NCI-H748 treated with DMSO at 0.1 percent for 48 hours (cell line): ENCODE data around the gene NMRK1.

Source experiments
- DNase-seq: peaks from one replicate; lab custom pipeline; 2025; lab: John Stamatoyannopoulos, UW

Gene NMRK1

DNA sequence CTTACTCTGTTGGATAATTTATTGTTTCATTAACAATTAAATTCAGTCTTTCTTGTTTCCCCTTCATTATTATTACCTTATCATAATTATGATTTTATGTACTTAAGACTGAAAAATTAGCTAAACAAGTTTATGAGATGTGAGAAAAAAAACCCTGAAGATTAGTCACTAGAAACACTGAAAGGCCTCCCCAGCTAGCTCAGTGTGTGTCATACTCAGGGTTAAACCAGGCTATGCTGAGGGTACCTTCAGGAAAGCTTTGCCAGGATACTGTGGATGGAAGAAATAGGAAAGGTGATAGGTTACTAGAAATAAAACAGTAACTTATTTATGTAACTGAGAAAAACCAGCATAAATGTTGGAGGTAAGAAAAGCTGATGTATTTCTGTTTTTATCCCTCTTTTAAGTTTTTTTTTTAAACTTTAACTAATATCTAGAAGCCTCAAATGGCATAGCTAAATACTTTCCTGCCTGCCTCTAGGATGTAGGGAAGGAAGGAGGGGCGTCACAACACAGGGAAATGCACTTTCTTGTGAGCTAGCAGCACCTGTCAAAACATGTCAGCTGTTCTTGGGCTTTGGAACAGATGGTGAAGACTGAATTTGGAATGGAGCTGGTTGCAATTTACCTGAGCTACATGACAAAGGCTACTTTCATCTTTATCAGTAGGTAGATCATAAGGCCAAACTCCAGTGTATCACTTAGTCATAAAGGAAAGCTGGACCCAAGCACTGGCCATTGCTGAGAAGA, 24.2 kb downstream of the NMRK1 start:
- DNase-seq, result no peak

- DNase-seq, result no peak
Measured at GRCh38 chr9:75061169-75061568, 26.8 kb downstream of the NMRK1 start.

DNA sequence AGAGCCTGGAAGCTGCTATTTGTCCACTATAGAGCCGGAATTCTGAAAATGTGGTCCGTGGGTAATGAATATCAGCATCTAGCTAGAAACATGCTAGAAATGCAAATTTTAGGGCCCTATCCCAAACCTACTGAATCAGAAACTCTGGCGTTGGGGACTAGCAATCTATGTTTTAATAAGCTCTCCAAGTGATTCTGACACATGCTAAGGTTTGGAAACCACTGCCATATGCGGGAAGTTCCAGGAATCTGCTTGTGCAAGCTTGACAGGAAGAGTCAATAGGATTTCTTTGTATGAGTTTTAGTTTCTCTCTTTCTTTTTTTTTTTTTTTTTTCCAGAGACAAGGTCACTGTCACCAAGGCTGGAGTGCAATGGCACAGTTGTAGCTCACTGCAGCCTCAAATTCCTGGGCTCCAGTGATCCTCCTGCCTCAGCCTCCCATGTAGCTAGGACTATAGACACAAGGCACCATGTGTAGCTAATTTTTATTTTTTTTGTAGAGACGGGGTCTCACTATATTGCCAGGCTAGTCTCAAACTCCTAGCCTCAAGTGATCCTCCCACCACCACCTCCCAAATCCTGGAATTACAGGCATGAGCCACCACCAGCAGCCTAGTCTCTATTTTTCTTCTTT, 33.5 kb downstream of the NMRK1 start:
- DNase-seq, result no peak

DNA sequence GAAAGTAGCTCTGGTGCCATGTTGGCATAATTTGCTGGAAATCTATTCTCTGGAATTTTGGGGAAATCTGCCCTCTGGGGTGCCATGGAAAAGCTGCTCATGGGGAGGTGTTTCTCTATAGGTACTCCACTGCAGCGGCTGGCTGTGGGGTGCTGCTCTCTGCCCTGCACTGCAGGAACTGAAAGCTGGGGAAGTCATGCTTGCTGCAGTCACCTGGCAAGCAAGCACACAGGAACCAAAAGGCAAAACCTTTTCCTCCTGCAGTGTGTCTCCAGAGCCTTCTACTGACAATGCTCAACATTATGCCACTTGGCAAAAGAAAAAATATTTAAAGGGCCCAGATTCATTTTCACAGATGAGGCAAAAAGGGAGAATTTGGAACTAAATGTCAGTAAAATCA, 34.1 kb downstream of the NMRK1 start:
- no peak for DNase-seq

- no peak for DNase-seq
Measured at GRCh38 chr9:75051285-75051684, 36.7 kb downstream of the NMRK1 start.

DNA sequence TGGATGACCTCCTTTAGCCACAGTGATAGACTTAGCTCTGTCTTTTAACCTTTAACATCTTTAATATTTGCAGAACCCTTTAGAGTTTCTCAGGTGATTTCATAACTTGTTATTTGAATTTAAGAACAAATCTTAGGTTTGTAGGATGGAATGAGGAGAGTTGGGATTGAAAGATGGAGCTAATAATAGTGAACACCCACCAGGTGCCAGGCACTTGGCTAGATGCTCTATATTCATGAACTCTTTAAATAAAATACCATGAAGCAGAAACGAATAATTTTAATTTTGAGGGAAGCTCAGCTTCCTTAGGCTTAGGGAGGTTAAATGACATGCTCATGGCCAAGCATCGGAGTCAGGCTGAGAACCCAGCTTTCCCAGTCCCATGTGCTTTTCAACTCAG, 40.4 kb downstream of the NMRK1 start:
- DNase-seq, result no peak

DNA sequence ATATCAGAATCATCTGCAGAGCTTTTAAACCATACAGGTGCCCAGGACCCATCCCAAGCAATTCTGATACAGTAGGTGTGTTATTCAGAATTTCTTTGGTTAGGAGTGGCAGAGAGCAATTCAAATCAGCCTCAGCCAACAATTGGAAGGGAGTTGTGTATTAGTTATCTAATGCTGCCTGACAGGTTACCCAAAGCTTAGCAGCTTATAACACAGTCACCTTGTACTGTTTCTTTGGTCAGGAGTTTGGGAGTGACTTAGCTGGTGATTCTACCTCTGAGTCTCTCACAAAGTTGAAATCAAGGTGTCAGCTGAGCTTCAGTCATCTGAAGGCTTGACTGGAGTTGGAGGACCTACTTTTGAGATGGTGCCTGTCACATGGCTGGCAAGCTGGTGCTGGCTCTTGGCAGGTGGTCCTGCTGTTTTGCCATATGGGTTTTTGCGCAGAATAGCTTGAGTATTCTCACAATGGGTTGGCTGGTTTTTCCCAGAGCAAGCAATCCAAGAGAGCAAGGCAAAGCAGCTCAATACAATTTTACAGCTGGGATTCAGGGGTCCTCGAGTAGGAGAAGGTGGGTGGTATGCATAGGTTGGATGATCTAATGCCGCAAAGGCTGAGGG, 41.1 kb downstream of the NMRK1 start:
- no peak for DNase-seq

DNA sequence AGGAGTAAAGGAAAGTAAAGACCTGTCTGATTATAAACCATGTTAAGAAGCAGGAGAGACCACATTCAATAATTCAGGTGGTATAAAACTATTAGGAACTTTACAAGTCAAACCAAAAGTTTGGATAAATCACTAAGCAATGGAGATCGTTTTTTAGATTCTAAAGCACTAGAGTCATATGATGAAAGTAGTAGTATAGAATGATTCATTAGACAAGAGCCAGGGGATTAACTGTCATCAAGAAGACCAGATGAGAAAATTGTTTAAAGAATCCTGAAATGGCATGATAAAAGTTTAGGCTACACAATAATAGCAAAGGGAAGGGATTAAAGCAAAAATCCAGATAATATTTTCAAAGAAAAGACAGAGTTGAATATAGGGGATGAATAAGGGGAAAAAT, 46.9 kb downstream of the NMRK1 start:
- no peak for DNase-seq

- DNase-seq, result no peak
Measured at GRCh38 chr9:75039801-75040200, 48.2 kb downstream of the NMRK1 start.

GRCh38 chr9:75039009-75039408, 48.9 kb downstream of the NMRK1 start:
- no peak for DNase-seq

DNA sequence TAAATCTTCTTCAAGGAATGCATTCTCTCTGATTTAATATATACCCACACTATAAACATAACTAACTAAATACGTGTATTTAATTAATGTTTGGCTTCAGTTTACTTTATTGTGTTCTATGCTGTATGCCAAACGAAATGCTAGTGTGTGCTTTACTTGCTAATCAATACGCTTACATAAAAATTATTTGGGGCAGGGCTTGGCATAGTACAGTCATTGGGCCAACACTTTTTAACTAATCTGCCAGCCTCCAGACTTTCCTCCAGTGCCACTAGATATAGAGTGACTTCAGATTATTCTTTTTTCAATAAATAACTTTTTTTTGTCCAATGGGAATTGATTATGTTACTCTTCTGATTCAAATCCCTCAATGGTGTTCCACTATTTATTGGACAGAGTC, 51.2 kb downstream of the NMRK1 start:
- no peak for DNase-seq

- no peak for DNase-seq
Measured at GRCh38 chr9:75033791-75034473, 54.0 kb downstream of the NMRK1 start.

- peak; percentile 42 for DNase-seq
Measured at GRCh38 chr9:75027187-75028107, 60.5 kb downstream of the NMRK1 start.

GRCh38 chr9:75023846-75024245, 64.1 kb downstream of the NMRK1 start:
- no peak for DNase-seq

- DNase-seq, result no peak
Measured at GRCh38 chr9:75019654-75020053, 68.3 kb downstream of the NMRK1 start.

- no peak for DNase-seq
Measured at GRCh38 chr9:75019022-75019421, 68.9 kb downstream of the NMRK1 start.

DNA sequence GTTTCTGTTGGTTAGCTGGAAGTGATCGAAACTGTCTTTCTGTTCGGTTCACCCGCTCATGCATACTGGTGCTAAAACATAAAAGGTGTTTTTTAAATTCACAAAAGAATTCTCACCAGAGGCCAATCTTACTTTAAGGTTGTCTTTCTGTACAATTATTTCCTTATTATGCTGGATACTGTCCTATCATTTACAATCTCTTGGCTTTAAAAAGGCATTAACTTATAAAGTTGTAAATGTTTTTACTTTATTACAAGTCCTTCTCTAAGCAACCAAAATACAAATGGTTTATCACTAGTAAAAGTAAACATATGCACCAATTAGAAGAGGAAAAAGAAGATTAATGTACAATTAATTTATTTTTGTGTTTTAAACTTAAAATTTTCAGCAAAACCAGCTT, 70.6 kb downstream of the NMRK1 start:
- DNase-seq, result no peak

GRCh38 chr9:75013735-75014134, 74.2 kb downstream of the NMRK1 start:
- DNase-seq, result no peak
